Left forelimb (tissue), 1 donor: ENCODE measurements around the gene PROC.

ENCODE experiments used
- DNase-seq: peaks from one replicate; pipeline ENCODE4 v3.0.0-alpha.2; 2018; ENCODE audit warnings: low spot score

The PROC gene

GRCh38 chr2:127418300-127419111, at the start of gene PROC:
Gene PROC, plus strand, starts transcription at chr2:127418427. Its CDS starts 1,516 bp downstream, at chr2:127419943.
- DNase-seq, result no peak

GRCh38 chr2:127370010-127370409, 48.2 kb upstream of the PROC start:
- DNase-seq, result no peak

GRCh38 chr2:127371037-127371436, 47.2 kb upstream of the PROC start:
- DNase-seq, result no peak

GRCh38 chr2:127373362-127374083, 44.7 kb upstream of the PROC start:
- no peak for DNase-seq

GRCh38 chr2:127376257-127376656, 42.0 kb upstream of the PROC start:
- no peak for DNase-seq

- DNase-seq, result no peak
These were observed 41.0 kb upstream of the PROC start for GRCh38 chr2:127377262-127377661.

- no peak for DNase-seq
These were observed 39.5 kb upstream of the PROC start for GRCh38 chr2:127378720-127379119.

- DNase-seq, result no peak
These were observed 38.4 kb upstream of the PROC start for GRCh38 chr2:127379712-127380355.

- no peak for DNase-seq
These were observed 36.5 kb upstream of the PROC start for GRCh38 chr2:127381762-127382161.

- DNase-seq, result no peak
These were observed 35.4 kb upstream of the PROC start for GRCh38 chr2:127382831-127383230.

GRCh38 chr2:127384529-127384928, 33.7 kb upstream of the PROC start:
- no peak for DNase-seq

GRCh38 chr2:127386246-127386645, 32.0 kb upstream of the PROC start:
- no peak for DNase-seq

GRCh38 chr2:127386764-127387654, 31.2 kb upstream of the PROC start:
- DNase-seq, result peak; percentile 93

GRCh38 chr2:127387655-127388422, 30.4 kb upstream of the PROC start, which contains the start of gene MAP3K2:
Gene MAP3K2, minus strand, starts transcription at chr2:127387975. Its CDS starts 44,846 bp downstream, at chr2:127343129.
- peak; percentile 97 for DNase-seq

GRCh38 chr2:127388423-127389164, 29.6 kb upstream of the PROC start:
- no peak for DNase-seq

- no peak for DNase-seq
These were observed 28.3 kb upstream of the PROC start for GRCh38 chr2:127389778-127390435.

GRCh38 chr2:127392133-127392827, 25.9 kb upstream of the PROC start:
- DNase-seq, result no peak

- no peak for DNase-seq
These were observed 25.2 kb upstream of the PROC start for GRCh38 chr2:127392828-127393578.
